Measurements from ENCODE around the gene DEPDC1. TPM values are rescaled to one million over a fixed set of nuclear protein-coding genes. Genes with fewer than 3 reads are reported as not detected.

The DEPDC1 gene
- total and polyA plus RNA-seq, 2 donors (not counting 1 experiment from before 2014, with no cell fraction given): 0.03 to 0.07 TPM

GRCh38 chr1:68542586-68542985 is 45.7 kb upstream of the DEPDC1 start:
- Mint-ChIP-seq H3K4me1 (no peaks in the 10 kb centered on the region), H3K27me3 (no peaks in the 10 kb centered on the region), H3K27ac (no peak overlapping the region), H3K9me3 (ENCODE audit: insufficient read depth) (no peaks in the 10 kb centered on the region), H3K4me3 (no peak overlapping the region)
- Histone ChIP-seq H3K4me1 (ENCODE audit: control insufficient read depth in 2 of 2, insufficient read depth in 2 of 2, low read length in 2 of 2) (no peaks in the 10 kb centered on the region), H2AFZ (ENCODE audit: insufficient read depth, low read depth, low read length, poor library complexity, severe bottlenecking) (no peak overlapping the region), H3K4me2 (replicated peaks; ENCODE audit: low read depth, low read length, poor library complexity, severe bottlenecking) (no peak overlapping the region), H3K9me3 (ENCODE audit: control extremely low read depth in 1 of 3, control insufficient read depth in 2 of 3, insufficient read depth in 1 of 3, low read length in 2 of 3) (peaks cover 0 to 5% (median 0%) of the 10 kb centered on the region in 3 donors), H3K27me3 (replicated peaks in 1 of 4; ENCODE audit: control extremely low read depth in 1 of 4, control insufficient read depth in 3 of 4, insufficient read depth in 4 of 4, low read length in 3 of 4) (no peaks in the 10 kb centered on the region), H3K79me2 (ENCODE audit: control insufficient read depth, insufficient read depth, low read length) (no peaks in the 10 kb centered on the region), H3K4me3 (ENCODE audit: control extremely low read depth in 1 of 5, extremely low read depth in 1 of 5, insufficient read depth in 1 of 5, low read depth in 2 of 5, low read length in 4 of 5) (no peak overlapping the region), H3K36me3 (replicated peaks in 1 of 2; ENCODE audit: control extremely low read depth in 1 of 2, control insufficient read depth in 1 of 2, extremely low read depth in 1 of 2, insufficient read depth in 2 of 2, low read length in 1 of 2) (no peaks in the 10 kb centered on the region), H3K27ac (ENCODE audit: low read length in 2 of 2) (no peak overlapping the region), H3K9ac (ENCODE audit: low read length) (no peak overlapping the region), H4K20me1 (ENCODE audit: control insufficient read depth, insufficient read depth, low read length, poor library complexity, severe bottlenecking) (no peaks in the 10 kb centered on the region)
- intact Hi-C loops (cut with micrococcal nuclease): no loop called here
- TF ChIP-seq EZH2 (IDR thresholded peaks at IDR 0.05; ENCODE audit: borderline replicate concordance, insufficient read depth, low read depth, low read length, poor library complexity, severe bottlenecking) (no peak), CTCF (IDR thresholded peaks at IDR 0.05) (no peak)
- POLR2A ChIA-PET: no interaction called here
- CTCF ChIA-PET: no interaction called here
- no peak for ATAC-seq (ENCODE audit: low read depth)
- DNase-seq: no peak

- POLR2A ChIA-PET: no interaction called here
- H3K4me3 Mint-ChIP-seq: no peak overlapping the region
- no peak overlapping the region for H3K27ac Mint-ChIP-seq
- H3K4me1 ChIP-seq (ENCODE audit: control insufficient read depth in 2 of 2, insufficient read depth in 2 of 2, low read length in 2 of 2): no peaks in the 10 kb centered on the region
- CTCF ChIA-PET: no interaction called here
- peaks cover 0 to 1% (median 0%) of the 10 kb centered on the region in 3 donors for H3K9me3 ChIP-seq (ENCODE audit: control extremely low read depth in 1 of 3, control insufficient read depth in 2 of 3, insufficient read depth in 1 of 3, low read length in 2 of 3)
- no peaks in the 10 kb centered on the region for H3K27me3 Mint-ChIP-seq
- H3K27ac ChIP-seq (ENCODE audit: low read length in 2 of 2): no peak overlapping the region
- H3K79me2 ChIP-seq (ENCODE audit: control insufficient read depth, insufficient read depth, low read length): no peaks in the 10 kb centered on the region
- H4K20me1 ChIP-seq (ENCODE audit: control insufficient read depth, insufficient read depth, low read length, poor library complexity, severe bottlenecking): no peaks in the 10 kb centered on the region
- H3K9me3 Mint-ChIP-seq (ENCODE audit: insufficient read depth): no peaks in the 10 kb centered on the region
- no peak overlapping the region for H3K9ac ChIP-seq (ENCODE audit: low read length)
- no peaks in the 10 kb centered on the region for H3K36me3 ChIP-seq (replicated peaks in 1 of 2; ENCODE audit: control extremely low read depth in 1 of 2, control insufficient read depth in 1 of 2, extremely low read depth in 1 of 2, insufficient read depth in 2 of 2, low read length in 1 of 2)
- no peak overlapping the region for H3K4me2 ChIP-seq (replicated peaks; ENCODE audit: low read depth, low read length, poor library complexity, severe bottlenecking)
- no peak overlapping the region for H2AFZ ChIP-seq (ENCODE audit: insufficient read depth, low read depth, low read length, poor library complexity, severe bottlenecking)
- ATAC-seq (ENCODE audit: low read depth): no peak
- no peaks in the 10 kb centered on the region for H3K4me1 Mint-ChIP-seq
- no peaks in the 10 kb centered on the region for H3K27me3 ChIP-seq (replicated peaks in 1 of 4; ENCODE audit: control extremely low read depth in 1 of 4, control insufficient read depth in 3 of 4, insufficient read depth in 4 of 4, low read length in 3 of 4)
- no peak for TF ChIP-seq EZH2 (IDR thresholded peaks at IDR 0.05; ENCODE audit: borderline replicate concordance, insufficient read depth, low read depth, low read length, poor library complexity, severe bottlenecking)
- H3K4me3 ChIP-seq (ENCODE audit: control extremely low read depth in 1 of 5, extremely low read depth in 1 of 5, insufficient read depth in 1 of 5, low read depth in 2 of 5, low read length in 4 of 5): no peak overlapping the region
- DNase-seq: no peak
- intact Hi-C loops (cut with micrococcal nuclease): no loop called here
These were observed 42.1 kb upstream of the DEPDC1 start for GRCh38 chr1:68538941-68539340.
